HepG2 (cell line): ENCODE results near the gene ZNF414. TPM values are rescaled to one million over a fixed set of nuclear protein-coding genes. Genes with fewer than 3 reads are reported as not detected.
A peak's percentile ranks its signal among the peaks of the same experiment; 100 is the strongest.

Source experiments
- ATAC-seq: fragments of 200-7000 bp; cut with Tn5 transposase; 3 replicates; pipeline ENCODE4 v1.9.1; 2020; ENCODE audit warnings: mild to moderate bottlenecking, moderate library complexity
- BruUV-seq: library from RNA; stranded (reverse); fragments of 400-500 nt; replicated peaks from 2 replicates; lab custom pipeline; 2021; lab: Mats Ljungman, UMichigan
- CTCF ChIA-PET: fragments of 300-600 bp; formaldehyde crosslinking; extraction: SDS; loops from one replicate; lab custom pipeline; 2021; ENCODE audit warnings: low total read pairs, inconsistent platforms, low intra/inter-chr PET ratio; lab: Yijun Ruan, JAX
- POLR2A ChIA-PET: fragments of 350-600 bp; sonication (Branson Sonifier 250); formaldehyde crosslinking; loops from one replicate; lab custom pipeline; 2020; ENCODE audit warnings: antibody characterized with exemption, inconsistent platforms; lab: Yijun Ruan, JAX
- DNase-seq: peaks from one replicate; pipeline ENCODE4 v3.0.0-alpha.2; 2015; ENCODE audit warnings: low spot score
- FAIRE-seq: peaks from 3 replicates; lab custom pipeline; 2011; peaks lifted over from hg19 to GRCh38; lab: Jason Lieb, UNC
- H2AFZ ChIP-seq: one replicate; pipeline ENCODE4 v1.6.1; 2011; ENCODE audit warnings: low read length, inconsistent platforms
- H3K27ac ChIP-seq: fragments of 300-600 bp; 3 replicates; pipeline ENCODE4 v1.8.0; 2011; ENCODE audit warnings: mixed run types, mild to moderate bottlenecking, mixed read lengths, low read length, inconsistent platforms; ENCODE audit not compliant: insufficient read depth; ENCODE audit errors: extremely low read length
- H3K27me3 ChIP-seq, 2 experiments: fragments of 200-600 bp in 1 of 2; 2 replicates in 1 of 2; 3 replicates in 1 of 2; pipeline versions ENCODE4 v1.6.0 to v1.8.0; 2011; ENCODE audit warnings: low read length in 2 of 2, mild to moderate bottlenecking in 2 of 2, moderate library complexity in 2 of 2, inconsistent platforms in 1 of 2; ENCODE audit not compliant: insufficient read depth in 2 of 2, control insufficient read depth in 1 of 2
- H3K36me3 ChIP-seq, 2 experiments: fragments of 200-600 bp in 1 of 2; replicated peaks in 1 of 2; 2 replicates in 1 of 2; 3 replicates in 1 of 2; pipeline versions ENCODE4 v1.5.1 to v1.8.0; 2011; ENCODE audit warnings: low read length in 2 of 2, inconsistent platforms in 1 of 2; ENCODE audit not compliant: insufficient read depth in 2 of 2, control insufficient read depth in 1 of 2
- H3K4me1 ChIP-seq: 2 replicates; pipeline ENCODE4 v1.5.1; 2012; ENCODE audit warnings: low read length, inconsistent platforms; ENCODE audit not compliant: insufficient read depth
- H3K4me2 ChIP-seq: 2 replicates; pipeline ENCODE4 v1.6.0; 2011; ENCODE audit warnings: low read depth, low read length, inconsistent platforms
- H3K4me3 ChIP-seq, 3 experiments: fragments of 200-600 bp in 1 of 3; sonication (generic), shearing (Covaris generic) in 1 of 3; replicated peaks in 1 of 3; 2 replicates each; pipeline ENCODE4 v1.5.1; 2011 to 2016; ENCODE audit warnings: low read length in 3 of 3, inconsistent platforms in 2 of 3, low read depth in 2 of 3, mild to moderate bottlenecking in 2 of 3, control low read depth in 1 of 3, mixed read lengths in 1 of 3; ENCODE audit not compliant: insufficient read depth in 1 of 3
- H3K79me2 ChIP-seq: one replicate; pipeline ENCODE4 v1.6.1; 2011; ENCODE audit warnings: low read length, inconsistent platforms; ENCODE audit not compliant: insufficient read depth
- H3K9ac ChIP-seq: 2 replicates; pipeline ENCODE4 v1.6.0; 2011; ENCODE audit warnings: mild to moderate bottlenecking, low read depth, low read length, inconsistent platforms; ENCODE audit not compliant: insufficient read depth
- H3K9me3 ChIP-seq: 2 replicates; pipeline ENCODE4 v1.5.1; 2012; ENCODE audit warnings: mild to moderate bottlenecking, low read length
- H4K20me1 ChIP-seq: 2 replicates; pipeline ENCODE4 v1.6.0; 2011; ENCODE audit warnings: inconsistent platforms, mild to moderate bottlenecking, low read length, moderate library complexity; ENCODE audit not compliant: insufficient read depth
- AGO2 ChIP-seq: fragments of 200-400 bp; formaldehyde crosslinking; optimal IDR thresholded peaks from 2 replicates; pipeline ENCODE3; 2017; ENCODE audit warnings: mild to moderate bottlenecking, low read depth, low read length, moderate library complexity
- ETV6 ChIP-seq: sonication (generic); formaldehyde crosslinking; conservative IDR thresholded peaks from 2 replicates; pipeline ENCODE4 v1.4.0; 2020; ENCODE audit warnings: missing genetic modification reagents
- HNRNPLL ChIP-seq: fragments of 200-400 bp; formaldehyde crosslinking; IDR thresholded peaks from 2 replicates; pipeline ENCODE4 v1.6.1; 2017; ENCODE audit warnings: mild to moderate bottlenecking, low read depth, low read length; ENCODE audit not compliant: poor library complexity, severe bottlenecking
- NFE2 ChIP-seq: sonication (generic); formaldehyde crosslinking; IDR thresholded peaks from 2 replicates; pipeline ENCODE4 v1.4.0; 2020; ENCODE audit warnings: missing genetic modification reagents
- PHF5A ChIP-seq: IDR thresholded peaks from one replicate; pipeline ENCODE4 v1.6.1; 2018; ENCODE audit warnings: low read depth, missing genetic modification reagents; ENCODE audit not compliant: unreplicated experiment
- RBM22 ChIP-seq: fragments of 200-400 bp; formaldehyde crosslinking; optimal IDR thresholded peaks from 2 replicates; pipeline ENCODE3; 2017; ENCODE audit warnings: mild to moderate bottlenecking, low read length, moderate library complexity
- SETDB1 ChIP-seq: sonication (generic); formaldehyde crosslinking; IDR thresholded peaks from 2 replicates; pipeline ENCODE4 v1.5.1; 2020; ENCODE audit warnings: missing genetic modification reagents, mild to moderate bottlenecking, borderline replicate concordance
- ZNF350 ChIP-seq: sonication (generic); formaldehyde crosslinking; IDR thresholded peaks from 2 replicates; pipeline ENCODE4 v1.4.0; 2020; ENCODE audit warnings: mild to moderate bottlenecking, low read depth, missing genetic modification reagents, borderline replicate concordance
- WGBS: methylation state at CpG from one replicate; pipeline ENCODE4 v1.1.6; 2017; ENCODE audit warnings: low lambda C conversion rate; 5-methylcytosine and 5-hydroxymethylcytosine counted together
- in situ Hi-C: cut with HindIII; loops from 2 replicates; pipeline ENCODE4 v1.10.0; 2017; ENCODE audit warnings: low pct_unique_long_range_greater_than_20kb; ENCODE audit not compliant: extremely low pct_ligation_motif_present
- intact Hi-C: fragments of 100-400 bp; cut with micrococcal nuclease; formaldehyde crosslinking; loops from one replicate; pipeline ENCODE4 v1.10.0; 2022; ENCODE audit not compliant: unreplicated experiment
- polyA plus RNA-seq, 8 experiments: library from polyadenylated mRNA; depleted of rRNA in 3 of 8; stranded (reverse) in 7 of 8; unstranded in 1 of 8; fragments of >200 nt; fragmentation: Illumina TruSeq in 4 of 8; extraction: Trizol in 4 of 8; gene quantifications; 2 replicates each; pipeline versions ENCODE4 v1.2.1 to v1.2.3, GENCODE V29; 2011 to 2016; ENCODE audit warnings: low read depth in 4 of 8, missing spikeins in 1 of 8, mixed read lengths in 1 of 8; ENCODE audit not compliant: insufficient read depth in 1 of 8
- total RNA-seq, 5 experiments: library from RNA; depleted of rRNA; stranded (reverse); fragments of >200 nt; fragmentation: Illumina TruSeq; extraction: Trizol; gene quantifications; 2 replicates each; pipeline ENCODE4 v1.2.3, GENCODE V29; 2016; ENCODE audit warnings: low read depth in 1 of 5
- TF ChIP-seq, protein P1 (sequence below): sonication (generic); formaldehyde crosslinking; IDR thresholded peaks from 2 replicates; pipeline ENCODE4 v1.5.0; 2020; ENCODE audit warnings: mild to moderate bottlenecking, missing genetic modification reagents, moderate library complexity
- TF ChIP-seq, protein P2 (sequence below): IDR thresholded peaks from 2 replicates; pipeline ENCODE4 v1.6.1; 2016; ENCODE audit warnings: control low read depth

Gene ZNF414
- total and polyA plus RNA-seq, 2 of the 13 experiments (the other 11 are each of a cell fraction or from before 2014, with no cell fraction given) = 2.5 to 4.0 TPM

GRCh38 chr19:8490873-8491272 is 23.1 kb downstream of the ZNF414 start (continued):
- TF ChIP-seq, protein P1, sequence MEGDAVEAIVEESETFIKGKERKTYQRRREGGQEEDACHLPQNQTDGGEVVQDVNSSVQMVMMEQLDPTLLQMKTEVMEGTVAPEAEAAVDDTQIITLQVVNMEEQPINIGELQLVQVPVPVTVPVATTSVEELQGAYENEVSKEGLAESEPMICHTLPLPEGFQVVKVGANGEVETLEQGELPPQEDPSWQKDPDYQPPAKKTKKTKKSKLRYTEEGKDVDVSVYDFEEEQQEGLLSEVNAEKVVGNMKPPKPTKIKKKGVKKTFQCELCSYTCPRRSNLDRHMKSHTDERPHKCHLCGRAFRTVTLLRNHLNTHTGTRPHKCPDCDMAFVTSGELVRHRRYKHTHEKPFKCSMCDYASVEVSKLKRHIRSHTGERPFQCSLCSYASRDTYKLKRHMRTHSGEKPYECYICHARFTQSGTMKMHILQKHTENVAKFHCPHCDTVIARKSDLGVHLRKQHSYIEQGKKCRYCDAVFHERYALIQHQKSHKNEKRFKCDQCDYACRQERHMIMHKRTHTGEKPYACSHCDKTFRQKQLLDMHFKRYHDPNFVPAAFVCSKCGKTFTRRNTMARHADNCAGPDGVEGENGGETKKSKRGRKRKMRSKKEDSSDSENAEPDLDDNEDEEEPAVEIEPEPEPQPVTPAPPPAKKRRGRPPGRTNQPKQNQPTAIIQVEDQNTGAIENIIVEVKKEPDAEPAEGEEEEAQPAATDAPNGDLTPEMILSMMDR (CRISPR knock-in tag) = no peak
- no peak for TF ChIP-seq PHF5A

- ATAC-seq = peak; percentile 6; the same call in 1 of the 3 replicates
- no TSS peak for BruUV-seq
- in situ Hi-C loops = no loop called here
These were observed 23.6 kb downstream of the ZNF414 start for GRCh38 chr19:8490395-8490760.

More at GRCh38 chr19:8490395-8490760, 23.6 kb downstream of the ZNF414 start:
- TF ChIP-seq AGO2 (peak; percentile 62), RBM22 (peak; percentile 13), NFE2 (CRISPR knock-in tag) (no peak), ZNF350 (CRISPR knock-in tag) (no peak), ETV6 (CRISPR knock-in tag) (no peak), HNRNPLL (peak; percentile 8), SETDB1 (no peak)
- TF ChIP-seq, protein P2, sequence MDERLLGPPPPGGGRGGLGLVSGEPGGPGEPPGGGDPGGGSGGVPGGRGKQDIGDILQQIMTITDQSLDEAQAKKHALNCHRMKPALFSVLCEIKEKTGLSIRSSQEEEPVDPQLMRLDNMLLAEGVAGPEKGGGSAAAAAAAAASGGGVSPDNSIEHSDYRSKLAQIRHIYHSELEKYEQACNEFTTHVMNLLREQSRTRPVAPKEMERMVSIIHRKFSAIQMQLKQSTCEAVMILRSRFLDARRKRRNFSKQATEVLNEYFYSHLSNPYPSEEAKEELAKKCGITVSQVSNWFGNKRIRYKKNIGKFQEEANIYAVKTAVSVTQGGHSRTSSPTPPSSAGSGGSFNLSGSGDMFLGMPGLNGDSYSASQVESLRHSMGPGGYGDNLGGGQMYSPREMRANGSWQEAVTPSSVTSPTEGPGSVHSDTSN (CRISPR knock-in tag) = no peak
- POLR2A ChIA-PET = no interaction called here
- no peak for FAIRE-seq
- H3K4me1 ChIP-seq = peaks cover 10% of the 10 kb centered on the region
- no peak overlapping the region for H2AFZ ChIP-seq
- no peak overlapping the region for H3K27ac ChIP-seq
- no peaks in the 10 kb centered on the region for H3K27me3 ChIP-seq
- intact Hi-C loops = no loop called here
- no peak overlapping the region for H3K9ac ChIP-seq
- no peak overlapping the region for H3K4me2 ChIP-seq
- peaks cover 18 to 34% of the 10 kb centered on the region in 2 experiments; a peak in 4 of 5 replicates for H3K36me3 ChIP-seq
- peaks cover 4% of the 10 kb centered on the region; the same call in 1 of the 2 replicates for H4K20me1 ChIP-seq
- H3K79me2 ChIP-seq = no peaks in the 10 kb centered on the region
- CTCF ChIA-PET = no interaction called here
- no peaks in the 10 kb centered on the region for H3K9me3 ChIP-seq
- no peak overlapping the region for H3K4me3 ChIP-seq
- 98% methylated on average over 24 of the region's 24 CpGs for WGBS
- no peak for DNase-seq
